Endodermal cell (in vitro differentiated cells): ENCODE results near the gene ATG2B. TPM values are rescaled to one million over a fixed set of nuclear protein-coding genes. Genes with fewer than 3 reads are reported as not detected.

Experiments used
- DNase-seq: peaks from one replicate; pipeline ENCODE4 v3.0.0-alpha.2; 2017
- H3K27ac ChIP-seq: 2 replicates; pipeline ENCODE4 v1.5.1; 2013; ENCODE audit warnings: mild to moderate bottlenecking, low read depth, low read length, moderate library complexity
- H3K27me3 ChIP-seq: 2 replicates; pipeline ENCODE4 v1.6.1; 2013; ENCODE audit warnings: mild to moderate bottlenecking, low read length, moderate library complexity; ENCODE audit not compliant: insufficient read depth, control insufficient read depth, poor library complexity, severe bottlenecking
- H3K36me3 ChIP-seq: 2 replicates; pipeline ENCODE4 v1.7.0; 2013; ENCODE audit warnings: mild to moderate bottlenecking, low read length, moderate library complexity; ENCODE audit not compliant: control insufficient read depth, insufficient read depth
- H3K4me1 ChIP-seq: one replicate; pipeline ENCODE4 v1.7.0; 2013; ENCODE audit warnings: low read length; ENCODE audit not compliant: control insufficient read depth, insufficient read depth
- H3K4me3 ChIP-seq: 2 replicates; pipeline ENCODE4 v1.5.1; 2013; ENCODE audit warnings: mild to moderate bottlenecking, low read length, moderate library complexity
- H3K9ac ChIP-seq: 2 replicates; pipeline ENCODE4 v1.6.1; 2013; ENCODE audit warnings: mild to moderate bottlenecking, low read length, moderate library complexity; ENCODE audit not compliant: poor library complexity, severe bottlenecking; ENCODE audit errors: extremely low read depth
- H3K9me3 ChIP-seq: 2 replicates; pipeline ENCODE4 v1.6.1; 2013; ENCODE audit warnings: mild to moderate bottlenecking, low read length, moderate library complexity; ENCODE audit not compliant: control insufficient read depth
- H3K27ac Mint-ChIP-seq: 2 replicates; pipeline ENCODE4 v1.8.0; 2020; ENCODE audit warnings: mixed read lengths
- H3K27me3 Mint-ChIP-seq: 2 replicates; pipeline ENCODE4 v1.8.0; 2021; ENCODE audit warnings: mild to moderate bottlenecking, mixed read lengths; ENCODE audit not compliant: insufficient read depth
- H3K36me3 Mint-ChIP-seq: 2 replicates; pipeline ENCODE4 v1.8.0; 2020; ENCODE audit warnings: low read depth, mixed read lengths
- H3K4me1 Mint-ChIP-seq: 2 replicates; pipeline ENCODE4 v1.8.0; 2020; ENCODE audit warnings: mixed read lengths
- H3K4me3 Mint-ChIP-seq: 2 replicates; pipeline ENCODE4 v1.8.0; 2020; ENCODE audit warnings: mild to moderate bottlenecking, moderate library complexity, mixed read lengths
- H3K9me3 Mint-ChIP-seq: 2 replicates; pipeline ENCODE4 v1.8.0; 2020; ENCODE audit warnings: mild to moderate bottlenecking, mixed read lengths
- WGBS, 2 experiments: methylation state at CpG; one replicate each; pipeline versions ENCODE4 v1.1.5 to v1.1.7; 2013; ENCODE audit warnings: missing lambda C conversion rate in 2 of 2, mixed read lengths in 1 of 2; ENCODE audit not compliant: insufficient coverage in 1 of 2, insufficient read length in 1 of 2; 5-methylcytosine and 5-hydroxymethylcytosine counted together
- total RNA-seq, 2 donors: library from RNA; stranded (reverse); fragmentation: NEBNext Ultra II Directional in 1 of 2; extraction: Animal tissue kit (Norgen Biotek cat#: 25700) in 1 of 2; gene quantifications; 2 replicates in 1 of 2; 3 replicates in 1 of 2; pipeline ENCODE4 v1.2.1, GENCODE V29; 2021
- TF ChIP-seq, protein P1 (sequence below): fragments of 200-600 bp; sonication (generic); conservative IDR thresholded peaks from 2 replicates; pipeline ENCODE4 v1.5.0; 2021; ENCODE audit warnings: antibody characterized with exemption, mild to moderate bottlenecking

Gene ATG2B
- total RNA-seq, 2 donors from 2014 or later: 9.7 to 14.1 TPM

DNA sequence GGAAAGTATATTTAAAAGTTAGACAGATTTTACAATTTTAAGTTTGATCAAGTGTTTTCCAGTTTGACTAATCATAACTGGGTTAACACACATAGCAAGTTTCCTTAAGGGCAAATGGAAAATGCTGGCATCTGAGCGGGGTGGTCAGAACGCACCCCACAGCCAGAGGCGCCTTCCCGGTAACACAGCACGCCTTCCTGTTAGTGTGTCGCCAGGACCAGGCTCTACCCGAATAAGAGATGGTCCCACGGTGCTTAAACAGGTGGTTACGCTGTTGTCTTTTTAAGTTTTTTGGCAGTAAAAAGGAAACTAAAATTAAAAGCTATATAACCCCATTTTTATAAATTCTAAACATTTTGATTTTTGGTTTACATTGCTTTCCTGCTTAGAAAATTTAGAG is 79.1 kb downstream of the ATG2B start:
- H3K4me3 ChIP-seq: no peak overlapping the region
- Mint-ChIP-seq H3K9me3 (no peaks in the 10 kb centered on the region), H3K27me3 (no peaks in the 10 kb centered on the region), H3K27ac (no peak overlapping the region), H3K36me3 (peaks cover 9% of the 10 kb centered on the region), H3K4me3 (no peak overlapping the region), H3K4me1 (no peaks in the 10 kb centered on the region)
- DNase-seq: no peak
- H3K36me3 ChIP-seq: peaks cover 3% of the 10 kb centered on the region
- H3K27ac ChIP-seq: no peak overlapping the region
- no peak overlapping the region for H3K9ac ChIP-seq
- no peaks in the 10 kb centered on the region for H3K27me3 ChIP-seq
- no peaks in the 10 kb centered on the region for H3K4me1 ChIP-seq
- 97 to 100% methylated on average over 1 to 9 of the region's 9 CpGs for WGBS, 2 experiments
- no peaks in the 10 kb centered on the region for H3K9me3 ChIP-seq
- TF ChIP-seq, protein P1, sequence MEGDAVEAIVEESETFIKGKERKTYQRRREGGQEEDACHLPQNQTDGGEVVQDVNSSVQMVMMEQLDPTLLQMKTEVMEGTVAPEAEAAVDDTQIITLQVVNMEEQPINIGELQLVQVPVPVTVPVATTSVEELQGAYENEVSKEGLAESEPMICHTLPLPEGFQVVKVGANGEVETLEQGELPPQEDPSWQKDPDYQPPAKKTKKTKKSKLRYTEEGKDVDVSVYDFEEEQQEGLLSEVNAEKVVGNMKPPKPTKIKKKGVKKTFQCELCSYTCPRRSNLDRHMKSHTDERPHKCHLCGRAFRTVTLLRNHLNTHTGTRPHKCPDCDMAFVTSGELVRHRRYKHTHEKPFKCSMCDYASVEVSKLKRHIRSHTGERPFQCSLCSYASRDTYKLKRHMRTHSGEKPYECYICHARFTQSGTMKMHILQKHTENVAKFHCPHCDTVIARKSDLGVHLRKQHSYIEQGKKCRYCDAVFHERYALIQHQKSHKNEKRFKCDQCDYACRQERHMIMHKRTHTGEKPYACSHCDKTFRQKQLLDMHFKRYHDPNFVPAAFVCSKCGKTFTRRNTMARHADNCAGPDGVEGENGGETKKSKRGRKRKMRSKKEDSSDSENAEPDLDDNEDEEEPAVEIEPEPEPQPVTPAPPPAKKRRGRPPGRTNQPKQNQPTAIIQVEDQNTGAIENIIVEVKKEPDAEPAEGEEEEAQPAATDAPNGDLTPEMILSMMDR: no peak

DNA sequence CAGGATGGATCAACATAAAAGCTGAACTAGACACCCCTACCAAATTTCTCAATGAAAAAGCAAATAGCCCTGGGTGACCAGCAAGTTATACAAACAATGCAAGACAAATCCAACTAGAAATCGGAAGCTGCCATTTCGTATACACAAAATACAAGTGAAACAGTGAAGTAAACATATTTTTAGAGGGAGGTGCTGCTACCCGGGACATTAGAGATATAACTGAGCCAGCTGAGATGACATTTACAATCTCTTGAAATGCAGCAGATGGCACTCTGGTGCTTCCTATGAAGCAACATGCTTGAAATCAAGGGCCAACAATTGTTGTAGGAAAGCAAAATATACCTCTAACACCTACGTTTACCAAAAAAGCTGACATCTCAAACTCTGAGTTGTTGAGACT is 81.7 kb downstream of the ATG2B start:
- peaks cover 7% of the 10 kb centered on the region for H3K36me3 Mint-ChIP-seq
- no peak overlapping the region for H3K27ac Mint-ChIP-seq
- no peak overlapping the region for H3K4me3 Mint-ChIP-seq
- Histone ChIP-seq H3K4me1 (no peaks in the 10 kb centered on the region), H3K36me3 (no peaks in the 10 kb centered on the region), H3K4me3 (no peak overlapping the region), H3K9me3 (peaks cover 14% of the 10 kb centered on the region), H3K9ac (no peak overlapping the region), H3K27ac (no peak overlapping the region), H3K27me3 (no peaks in the 10 kb centered on the region)
- peaks cover 14% of the 10 kb centered on the region for H3K9me3 Mint-ChIP-seq
- WGBS, 2 experiments: 88% methylated on average over 3 to 4 of the region's 4 CpGs
- TF ChIP-seq, protein P1: no peak
- H3K27me3 Mint-ChIP-seq: no peaks in the 10 kb centered on the region
- no peaks in the 10 kb centered on the region for H3K4me1 Mint-ChIP-seq
- no peak for DNase-seq

DNA sequence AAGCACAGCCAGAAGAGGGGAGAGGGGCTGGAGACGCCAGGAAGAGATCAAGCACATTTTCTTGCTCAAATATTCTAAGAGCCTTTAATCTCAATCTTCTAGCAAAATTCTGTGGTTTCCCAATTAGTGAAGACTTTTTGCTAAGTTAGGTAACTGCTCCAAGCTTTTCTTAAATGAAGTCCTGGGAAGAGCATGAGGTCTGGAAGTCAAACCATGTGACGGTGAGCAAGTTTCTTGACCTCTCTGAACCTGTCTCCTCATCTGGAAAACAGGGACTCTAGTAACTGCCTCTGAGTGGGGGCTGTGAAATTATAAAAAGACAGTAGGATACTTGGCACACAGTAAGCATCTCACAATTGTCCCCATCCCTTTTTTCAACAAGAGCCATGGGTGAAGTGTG is 83.0 kb downstream of the ATG2B start:
- Histone ChIP-seq H3K9me3 (peaks cover 14% of the 10 kb centered on the region), H3K36me3 (no peaks in the 10 kb centered on the region), H3K27ac (no peak overlapping the region), H3K4me3 (no peak overlapping the region), H3K9ac (no peak overlapping the region), H3K4me1 (no peaks in the 10 kb centered on the region), H3K27me3 (no peaks in the 10 kb centered on the region)
- Mint-ChIP-seq H3K27me3 (no peaks in the 10 kb centered on the region), H3K27ac (no peak overlapping the region), H3K4me3 (no peak overlapping the region), H3K9me3 (peaks cover 14% of the 10 kb centered on the region), H3K4me1 (peaks cover 3% of the 10 kb centered on the region), H3K36me3 (peaks cover 5% of the 10 kb centered on the region)
- DNase-seq: no peak
- WGBS, 2 experiments: 96 to 100% methylated on average over 1 of the region's 2 CpGs
- TF ChIP-seq, protein P1: no peak
